K562 (cell line): ENCODE measurements around the gene PDE6D. TPM values are rescaled to one million over a fixed set of nuclear protein-coding genes. Genes with fewer than 3 reads are reported as not detected.

Experiments used
- AFF1 ChIP-seq, 2 experiments: fragments of 450-650 bp; IDR thresholded peaks; 2 replicates each; pipeline ENCODE4 v1.6.1; 2018; ENCODE audit warnings: mild to moderate bottlenecking in 2 of 2, low read depth in 1 of 2; ENCODE audit not compliant: partially characterized antibody in 2 of 2
- CCNT2 ChIP-seq: IDR thresholded peaks from 2 replicates; pipeline ENCODE4 v1.6.1; 2011; ENCODE audit warnings: borderline replicate concordance, low read depth, mild to moderate bottlenecking, moderate library complexity, mixed read lengths, low read length; ENCODE audit not compliant: insufficient read length; ENCODE audit errors: extremely low read depth
- CREBBP ChIP-seq: IDR thresholded peaks from one replicate; pipeline ENCODE4 v1.6.1; 2012; ENCODE audit warnings: low read depth, mild to moderate bottlenecking, control low read depth, inconsistent platforms, low read length
- EWSR1 ChIP-seq: fragments of 450-650 bp; IDR thresholded peaks from 2 replicates; pipeline ENCODE4 v1.6.1; 2018; ENCODE audit warnings: borderline replicate concordance, mild to moderate bottlenecking, low read depth, moderate library complexity; ENCODE audit not compliant: partially characterized antibody
- HDAC8 ChIP-seq: fragments of 450-650 bp; IDR thresholded peaks from 2 replicates; pipeline ENCODE4 v1.6.1; 2016; ENCODE audit warnings: mild to moderate bottlenecking, missing genetic modification characterization, moderate library complexity, missing compliant biosample characterization
- HEY1 ChIP-seq: fragments of 250-450 bp; sonication (Bioruptor Pico); IDR thresholded peaks from 2 replicates; pipeline ENCODE4 v1.5.0; 2020; ENCODE audit warnings: mild to moderate bottlenecking, moderate library complexity, borderline replicate concordance
- KAT2B ChIP-seq: IDR thresholded peaks from one replicate; pipeline ENCODE4 v1.6.1; 2012; ENCODE audit warnings: low read depth, mild to moderate bottlenecking, control low read depth, inconsistent platforms, low read length, moderate library complexity
- MCM2 ChIP-seq: fragments of 450-650 bp; IDR thresholded peaks from 2 replicates; pipeline ENCODE4 v1.6.1; 2017; ENCODE audit warnings: low read depth, mild to moderate bottlenecking
- RBM14 ChIP-seq: fragments of 200-400 bp; formaldehyde crosslinking; IDR thresholded peaks from 2 replicates; pipeline ENCODE4 v1.6.1; 2018; ENCODE audit warnings: low read depth, mild to moderate bottlenecking, low read length, moderate library complexity, borderline replicate concordance; ENCODE audit not compliant: insufficient read depth
- SETDB1 ChIP-seq: IDR thresholded peaks from one replicate; pipeline ENCODE4 v1.6.1; 2012; ENCODE audit warnings: low read length, control low read depth, inconsistent platforms
- SRSF3 ChIP-seq: fragments of 200-400 bp; formaldehyde crosslinking; IDR thresholded peaks from 2 replicates; pipeline ENCODE4 v1.6.1; 2016; ENCODE audit warnings: mild to moderate bottlenecking, low read length, moderate library complexity; ENCODE audit not compliant: insufficient read depth
- SUPT5H ChIP-seq: fragments of 450-650 bp; IDR thresholded peaks from 2 replicates; pipeline ENCODE4 v1.6.1; 2016
- TFE3 ChIP-seq: fragments of 450-650 bp; formaldehyde crosslinking; IDR thresholded peaks from 2 replicates; pipeline ENCODE4 v1.4.0; 2020; ENCODE audit warnings: mild to moderate bottlenecking, mixed read lengths
- ZBED1 ChIP-seq: IDR thresholded peaks from 2 replicates; pipeline ENCODE4 v1.6.1; 2014
- ZC3H11A ChIP-seq: IDR thresholded peaks from 2 replicates; pipeline ENCODE4 v1.6.1; 2012; ENCODE audit warnings: low read depth, low read length, improper control_type of control experiment
- ZFP1 ChIP-seq: fragments of 450-650 bp; formaldehyde crosslinking; IDR thresholded peaks from 2 replicates; pipeline ENCODE4 v1.4.0; 2020; ENCODE audit warnings: mild to moderate bottlenecking, mixed read lengths
- ZNF23 ChIP-seq: fragments of 250-450 bp; sonication (Bioruptor Pico); IDR thresholded peaks from 2 replicates; pipeline ENCODE4 v1.4.0; 2020; ENCODE audit warnings: mild to moderate bottlenecking
- ZNF512 ChIP-seq: IDR thresholded peaks from 2 replicates; pipeline ENCODE4 v1.6.1; 2016; ENCODE audit warnings: missing genetic modification characterization, missing compliant biosample characterization
- ZNF551 ChIP-seq: fragments of 250-450 bp; sonication (Bioruptor Pico); IDR thresholded peaks from 2 replicates; pipeline ENCODE4 v1.5.0; 2021; ENCODE audit warnings: mild to moderate bottlenecking, moderate library complexity
- ZNF57 ChIP-seq: fragments of 450-650 bp; formaldehyde crosslinking; IDR thresholded peaks from 2 replicates; pipeline ENCODE4 v1.4.0; 2020; ENCODE audit warnings: mild to moderate bottlenecking, moderate library complexity
- polyA plus RNA-seq, 8 experiments: library from polyadenylated mRNA; depleted of rRNA in 4 of 8; stranded (reverse) in 5 of 8; unstranded in 3 of 8; fragments of >200 nt; fragmentation: Nextera tagmentation in 2 of 8; fragmentation: Illumina TruSeq in 1 of 8; extraction: Ambion mirVana in 2 of 8; extraction: Trizol in 1 of 8; gene quantifications; 2 replicates each; pipeline versions ENCODE4 v1.2.1 to v1.2.3, GENCODE V29; 2011 to 2014; ENCODE audit warnings: inconsistent platforms in 1 of 8, missing spikeins in 1 of 8
- total RNA-seq, 7 experiments: library from RNA; depleted of rRNA in 6 of 7; stranded (reverse); fragments of >200 nt in 6 of 7; fragmentation: Illumina TruSeq in 2 of 7; extraction: Trizol in 2 of 7; gene quantifications; 2 replicates each; pipeline versions ENCODE4 v1.2.1 to v1.2.3, GENCODE V29; 2011 to 2021; ENCODE audit warnings: low replicate concordance in 1 of 7
- TF ChIP-seq, protein P1 (sequence below): fragments of 250-450 bp; sonication (Bioruptor Pico); IDR thresholded peaks from 2 replicates; pipeline ENCODE4 v1.8.0; 2021; ENCODE audit warnings: moderate library complexity, mild to moderate bottlenecking, inconsistent platforms

Gene PDE6D
- total and polyA plus RNA-seq, 9 of the 15 experiments (the other 6 are each of a cell fraction or from before 2014, with no cell fraction given), result 0.65 to 11.6 (median 7.0) TPM

GRCh38 chr2:231708773-231709635 is 72.1 kb downstream of the PDE6D start (continued):
- TF ChIP-seq ZNF23 (CRISPR knock-in tag), result no peak
- TF ChIP-seq EWSR1, result no peak
- TF ChIP-seq KAT2B, result no peak
- no peak for TF ChIP-seq ZNF512 (tag)
- peak; percentile 69 for TF ChIP-seq SUPT5H
- TF ChIP-seq CREBBP, result no peak
- TF ChIP-seq TFE3 (CRISPR knock-in tag), result no peak
- no peak for TF ChIP-seq AFF1 (IDR thresholded peaks at IDR 0.05; ENCODE audit: low read depth in 1 of 2, partially characterized antibody in 2 of 2)
- no peak for TF ChIP-seq ZNF551 (CRISPR knock-in tag)
- no peak for TF ChIP-seq ZNF57
- TF ChIP-seq SETDB1, result no peak
- no peak for TF ChIP-seq MCM2
- TF ChIP-seq ZC3H11A, result no peak
- no peak for TF ChIP-seq ZFP1 (CRISPR knock-in tag)
- peak; percentile 97; the same call in 1 of the 2 replicates for TF ChIP-seq RBM14
- TF ChIP-seq HDAC8 (tag), result no peak
- TF ChIP-seq CCNT2, result peak; percentile 66
- no peak for TF ChIP-seq HEY1 (CRISPR knock-in tag)
- TF ChIP-seq ZBED1, result 0 out of 2 replicates have a peak, but pooled peaks have one; percentile 4
- TF ChIP-seq SRSF3, result no peak
- TF ChIP-seq, protein P1, sequence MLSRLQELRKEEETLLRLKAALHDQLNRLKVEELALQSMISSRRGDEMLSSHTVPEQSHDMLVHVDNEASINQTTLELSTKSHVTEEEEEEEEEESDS (CRISPR knock-in tag), result no peak
